AG04450 (cell line): Measurements from ENCODE around the gene AMDHD1. TPM values are rescaled to one million over a fixed set of nuclear protein-coding genes. Genes with fewer than 3 reads are reported as not detected.

ENCODE experiments used
- CTCF ChIA-PET: fragments of 300-600, 350-600 bp; formaldehyde crosslinking; extraction: SDS; loops from one replicate; lab custom pipeline; 2022; ENCODE audit warnings: antibody characterized with exemption, inconsistent platforms; lab: Charles Lee
- POLR2A ChIA-PET: fragments of 350-600 bp; formaldehyde crosslinking; extraction: SDS; loops from one replicate; lab custom pipeline; 2021; ENCODE audit warnings: antibody characterized with exemption, inconsistent platforms; lab: Yijun Ruan, JAX
- DNase-seq: peaks from one replicate; pipeline ENCODE4 v3.0.0-alpha.2; 2011; ENCODE audit warnings: low read depth, low spot score
- H3K27ac ChIP-seq: one replicate; pipeline ENCODE4 v1.5.1; 2012; ENCODE audit warnings: low read depth, low read length, control low read depth
- H3K27me3 ChIP-seq: one replicate; pipeline ENCODE4 v1.6.0; 2012; ENCODE audit warnings: low read length; ENCODE audit not compliant: control insufficient read depth, insufficient read depth
- H3K4me3 ChIP-seq: 2 replicates; pipeline ENCODE4 v1.5.1; 2011; ENCODE audit warnings: mild to moderate bottlenecking, low read depth, low read length, control low read depth
- H3K9me3 ChIP-seq: 2 replicates; pipeline ENCODE4 v1.5.1; 2012; ENCODE audit warnings: low read length; ENCODE audit not compliant: control insufficient read depth, insufficient read depth
- CTCF ChIP-seq: IDR thresholded peaks from 2 replicates; pipeline ENCODE4 v1.5.1; 2011; ENCODE audit warnings: low read depth, low read length, control low read depth, inconsistent platforms
- polyA plus RNA-seq: library from polyadenylated mRNA; depleted of rRNA; stranded (reverse); fragments of >200 nt; gene quantifications from 2 replicates; pipeline ENCODE4 v1.2.3, GENCODE V29; 2011

The AMDHD1 gene
- polyA plus RNA-seq, 1 experiment = 0.12 TPM

GRCh38 chr12:95978351-95978750 lies 35.2 kb downstream of the AMDHD1 start:
- ChIA-PET POLR2A (no interaction called here), CTCF (no interaction called here)
- Histone ChIP-seq H3K27me3 (peaks cover 7% of the 10 kb centered on the region), H3K4me3 (no peak overlapping the region), H3K9me3 (peaks cover 3% of the 10 kb centered on the region; the same call in 1 of the 2 replicates), H3K27ac (no peak overlapping the region)
- no peak for DNase-seq
- TF ChIP-seq CTCF = no peak

DNA sequence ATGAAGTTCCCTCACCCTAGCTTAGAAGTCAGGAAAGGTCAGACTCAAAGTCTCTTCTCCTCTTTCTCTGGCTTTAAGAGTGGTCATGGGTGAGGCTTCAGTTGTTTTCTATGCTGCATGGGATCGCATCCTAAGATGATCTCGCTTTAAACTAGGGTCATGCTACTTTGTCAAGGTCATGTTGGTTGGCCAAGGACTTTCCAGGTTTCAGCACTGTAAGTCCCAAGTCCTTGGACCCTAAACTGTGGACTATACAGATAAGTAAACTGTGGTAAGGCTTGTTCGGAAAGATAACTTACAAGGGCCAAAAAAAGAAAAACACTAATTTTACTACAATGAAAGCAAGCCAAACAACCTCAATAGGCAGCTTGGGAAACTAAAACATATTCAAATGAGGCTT lies 35.6 kb downstream of the AMDHD1 start:
- CTCF ChIA-PET = no interaction called here
- POLR2A ChIA-PET = no interaction called here
- no peak for DNase-seq

DNA sequence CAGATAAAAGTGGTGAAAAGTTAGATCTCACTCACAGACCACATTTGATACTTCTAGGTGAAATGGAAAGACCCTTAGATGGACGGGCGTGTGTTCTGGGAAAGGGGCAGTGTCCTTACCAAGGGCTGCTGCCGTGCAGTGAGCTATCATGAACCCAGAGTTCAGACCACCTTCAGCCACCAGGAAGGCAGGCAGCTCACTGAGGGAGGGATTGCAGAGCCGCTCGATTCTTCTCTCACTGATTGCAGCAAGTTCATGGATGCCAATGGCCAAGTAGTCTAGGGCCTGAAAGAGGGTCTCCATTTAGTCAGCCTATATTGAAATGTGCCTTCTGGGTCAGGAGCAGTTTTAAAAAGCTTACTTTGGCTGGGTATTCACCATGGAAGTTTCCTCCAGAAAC lies 37.3 kb downstream of the AMDHD1 start:
- H3K27ac ChIP-seq = no peak overlapping the region
- H3K27me3 ChIP-seq = peaks cover 7% of the 10 kb centered on the region
- TF ChIP-seq CTCF = no peak
- peaks cover 3% of the 10 kb centered on the region; the same call in 1 of the 2 replicates for H3K9me3 ChIP-seq
- ChIA-PET CTCF (no interaction called here), POLR2A (no interaction called here)
- DNase-seq = no peak
- H3K4me3 ChIP-seq = no peak overlapping the region

More for the DNA sequence above, 35.6 kb downstream of the AMDHD1 start:
- H3K27ac ChIP-seq = no peak overlapping the region
- peaks cover 7% of the 10 kb centered on the region for H3K27me3 ChIP-seq
- H3K4me3 ChIP-seq = no peak overlapping the region
- H3K9me3 ChIP-seq = peaks cover 3% of the 10 kb centered on the region; the same call in 1 of the 2 replicates
- TF ChIP-seq CTCF = no peak

DNA sequence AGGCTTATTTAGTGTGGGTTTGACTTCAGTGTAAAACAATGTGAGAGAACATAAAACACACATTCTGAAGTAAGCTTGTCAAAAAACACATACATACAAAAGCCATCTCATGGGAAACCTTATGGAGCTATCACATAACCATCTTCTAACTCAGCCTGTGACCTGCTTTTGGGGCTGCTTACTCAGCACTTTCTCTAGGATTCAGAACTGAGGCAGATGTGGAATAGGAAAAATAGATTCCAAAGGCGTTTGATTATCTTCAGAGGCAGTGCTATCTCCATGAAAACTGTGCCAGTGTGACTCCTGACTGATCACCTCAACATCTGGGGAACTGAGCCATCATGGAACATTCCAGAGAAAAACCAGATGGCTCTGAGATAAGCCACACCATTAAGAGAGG lies 39.5 kb downstream of the AMDHD1 start:
- DNase-seq = no peak
- ChIA-PET POLR2A (no interaction called here), CTCF (no interaction called here)
- Histone ChIP-seq H3K27ac (no peak overlapping the region), H3K27me3 (peaks cover 14% of the 10 kb centered on the region), H3K9me3 (no peaks in the 10 kb centered on the region), H3K4me3 (no peak overlapping the region)
- TF ChIP-seq CTCF = no peak

- ChIA-PET POLR2A (no interaction called here), CTCF (no interaction called here)
- DNase-seq = no peak
- Histone ChIP-seq H3K27ac (no peak overlapping the region), H3K27me3 (peaks cover 19% of the 10 kb centered on the region), H3K9me3 (no peaks in the 10 kb centered on the region), H3K4me3 (no peak overlapping the region)
- no peak for TF ChIP-seq CTCF
Measured at GRCh38 chr12:95984682-95985081, 41.6 kb downstream of the AMDHD1 start.
